ENCODE measurements around the gene PTDSS2. TPM values are rescaled to one million over a fixed set of nuclear protein-coding genes. Genes with fewer than 3 reads are reported as not detected.

Gene PTDSS2
- total and polyA plus RNA-seq, 4 donors, result 5.1 to 15.6 (median 10.2) TPM

DNA sequence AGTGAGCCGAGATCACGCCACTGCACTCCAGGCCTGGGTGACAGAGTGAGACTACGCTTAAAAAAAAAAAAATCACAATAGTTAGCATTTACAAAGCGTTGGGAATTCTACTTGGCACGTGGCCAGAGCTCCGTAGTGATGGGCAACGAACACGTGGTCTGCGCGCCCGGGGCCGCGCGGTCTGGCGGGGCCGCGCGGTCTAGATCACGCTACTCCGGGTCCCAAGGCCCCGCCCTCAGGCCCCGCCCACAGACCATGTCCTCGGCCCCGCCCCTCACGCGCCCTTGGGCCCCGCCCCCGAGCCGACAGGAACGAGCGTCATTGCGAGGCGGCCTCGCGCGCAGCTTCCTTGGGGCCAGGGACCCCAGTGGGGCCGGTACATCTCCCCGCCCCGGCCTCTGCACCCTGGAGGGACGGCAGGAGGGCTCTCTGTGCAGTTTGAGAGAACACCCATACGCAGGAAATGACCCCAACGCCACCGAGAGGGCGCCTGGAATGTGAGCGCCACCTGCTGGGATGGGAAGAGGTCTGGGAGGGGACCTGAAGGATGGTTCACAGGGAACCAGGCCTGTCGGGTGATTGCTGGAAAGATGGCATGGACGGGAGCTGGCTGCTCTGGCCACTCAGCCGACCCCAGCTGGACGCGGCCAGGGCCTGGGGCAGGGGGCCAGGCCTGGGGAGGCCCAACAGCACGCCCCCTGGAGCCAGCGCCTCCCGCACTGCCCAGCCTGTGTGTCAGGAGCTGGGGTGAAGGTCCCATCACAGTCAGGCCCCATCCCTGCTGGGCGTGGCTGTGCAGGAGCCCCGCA is 2.0 kb upstream of the PTDSS2 start:
- peak; percentile 99 for DNase-seq (ENCODE audit: low spot score)
- Histone ChIP-seq H3K27me3 (ENCODE audit: control insufficient read depth in 4 of 4, insufficient read depth in 4 of 4, low read length in 3 of 4) (no peaks in the 10 kb centered on the region), H3K4me3 (ENCODE audit: low read depth in 1 of 3, low read length in 3 of 3) (peak overlapping the region; percentile 62 to 72 (median 70)), H3K36me3 (ENCODE audit: control insufficient read depth in 4 of 4, insufficient read depth in 3 of 4, low read depth in 1 of 4, low read length in 3 of 4) (peaks cover 0 to 7% (median 2%) of the 10 kb centered on the region in 4 donors), H3K9ac (ENCODE audit: low read depth in 1 of 2, low read length in 2 of 2) (peak overlapping the region; percentile 42 to 75), H3K27ac (ENCODE audit: low read depth in 1 of 2, low read length in 2 of 2) (peak overlapping the region; percentile 95 to 96), H3K4me1 (ENCODE audit: control insufficient read depth in 4 of 4, insufficient read depth in 4 of 4, low read length in 3 of 4) (peaks cover 8 to 40% (median 27%) of the 10 kb centered on the region in 4 donors), H3K9me3 (ENCODE audit: control insufficient read depth in 4 of 4, low read length in 3 of 4) (no peaks in the 10 kb centered on the region)
- no peak for TF ChIP-seq HNF4G (IDR thresholded peaks at IDR 0.05)
- TF ChIP-seq SP1 (IDR thresholded peaks at IDR 0.05), result peak; percentile 63
- TF ChIP-seq MAX (IDR thresholded peaks at IDR 0.05), result no peak
- peak; percentile 44 to 67 for TF ChIP-seq RXRA (IDR thresholded peaks at IDR 0.05)
- TF ChIP-seq RAD21 (IDR thresholded peaks at IDR 0.05), result peak; percentile 91 to 95
- peak; percentile 57 for TF ChIP-seq YY1 (IDR thresholded peaks at IDR 0.05)
- TF ChIP-seq NR2F2 (IDR thresholded peaks at IDR 0.05), result peak; percentile 82
- peak; percentile 29 for TF ChIP-seq REST (IDR thresholded peaks at IDR 0.05)
- no peak for TF ChIP-seq ZBTB33 (IDR thresholded peaks at IDR 0.05)
- TF ChIP-seq TAF1 (conservative IDR thresholded peaks at IDR 0.05), result no peak
- no peak for TF ChIP-seq ATF3 (IDR thresholded peaks at IDR 0.05)
- TF ChIP-seq GABPA (IDR thresholded peaks at IDR 0.05 in 1 of 2, conservative IDR thresholded peaks at IDR 0.05 in 1 of 2), result peak in 1 of 2 donors; percentile 45
- TF ChIP-seq, protein P1, sequence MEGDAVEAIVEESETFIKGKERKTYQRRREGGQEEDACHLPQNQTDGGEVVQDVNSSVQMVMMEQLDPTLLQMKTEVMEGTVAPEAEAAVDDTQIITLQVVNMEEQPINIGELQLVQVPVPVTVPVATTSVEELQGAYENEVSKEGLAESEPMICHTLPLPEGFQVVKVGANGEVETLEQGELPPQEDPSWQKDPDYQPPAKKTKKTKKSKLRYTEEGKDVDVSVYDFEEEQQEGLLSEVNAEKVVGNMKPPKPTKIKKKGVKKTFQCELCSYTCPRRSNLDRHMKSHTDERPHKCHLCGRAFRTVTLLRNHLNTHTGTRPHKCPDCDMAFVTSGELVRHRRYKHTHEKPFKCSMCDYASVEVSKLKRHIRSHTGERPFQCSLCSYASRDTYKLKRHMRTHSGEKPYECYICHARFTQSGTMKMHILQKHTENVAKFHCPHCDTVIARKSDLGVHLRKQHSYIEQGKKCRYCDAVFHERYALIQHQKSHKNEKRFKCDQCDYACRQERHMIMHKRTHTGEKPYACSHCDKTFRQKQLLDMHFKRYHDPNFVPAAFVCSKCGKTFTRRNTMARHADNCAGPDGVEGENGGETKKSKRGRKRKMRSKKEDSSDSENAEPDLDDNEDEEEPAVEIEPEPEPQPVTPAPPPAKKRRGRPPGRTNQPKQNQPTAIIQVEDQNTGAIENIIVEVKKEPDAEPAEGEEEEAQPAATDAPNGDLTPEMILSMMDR (IDR thresholded peaks at IDR 0.05; ENCODE audit: low read depth, low read length, missing input control), result peak; percentile 69
- no peak for TF ChIP-seq JUND (IDR thresholded peaks at IDR 0.05)
- WGBS, result 4% methylated on average over 55 of the region's 55 CpGs
